Spleen (tissue), 11 donors: ENCODE data around the gene RB1. TPM values are rescaled to one million over a fixed set of nuclear protein-coding genes. Genes with fewer than 3 reads are reported as not detected.
"Not testable (repeated sequence)": the region's sequence is repeated elsewhere in the genome, so short reads cannot be mapped to it uniquely, and the experiment has no call there.

ENCODE experiments used
- DNase-seq: peaks from one replicate; pipeline ENCODE4 v3.0.0-alpha.2; 2020
- H3K27ac ChIP-seq, 8 donors: fragments of 200-600 bp; sonication (generic) in 7 of 8; 1 replicate in 4 of 8; 2 replicates in 4 of 8; pipeline versions ENCODE4 v1.5.0 to v1.8.0; 2016 to 2021; ENCODE audit warnings: inconsistent platforms in 4 of 8, mild to moderate bottlenecking in 4 of 8, moderate library complexity in 1 of 8
- H3K27me3 ChIP-seq, 7 donors: fragments of 200-600 bp; sonication (generic) in 6 of 7; replicated peaks in 1 of 7; 1 replicate in 4 of 7; 2 replicates in 3 of 7; pipeline versions ENCODE4 v1.5.0 to v1.8.0; 2016 to 2021; ENCODE audit warnings: inconsistent platforms in 3 of 7, mild to moderate bottlenecking in 1 of 7
- H3K36me3 ChIP-seq, 6 donors: fragments of 200-600 bp; sonication (generic) in 5 of 6; 1 replicate in 4 of 6; 2 replicates in 2 of 6; pipeline versions ENCODE4 v1.5.0 to v1.8.0; 2016 to 2021; ENCODE audit warnings: inconsistent platforms in 2 of 6
- H3K4me1 ChIP-seq, 6 donors: fragments of 200-600 bp; sonication (generic) in 5 of 6; 1 replicate in 3 of 6; 2 replicates in 3 of 6; pipeline versions ENCODE4 v1.5.0 to v1.8.0; 2016 to 2021; ENCODE audit warnings: inconsistent platforms in 3 of 6
- H3K4me3 ChIP-seq, 8 donors: fragments of 200-600 bp; sonication (generic) in 7 of 8; 1 replicate in 4 of 8; 2 replicates in 4 of 8; pipeline versions ENCODE4 v1.5.0 to v1.8.0; 2016 to 2021; ENCODE audit warnings: inconsistent platforms in 4 of 8, mild to moderate bottlenecking in 4 of 8, moderate library complexity in 2 of 8
- H3K9me3 ChIP-seq, 8 donors: fragments of 200-600 bp; sonication (generic) in 7 of 8; 1 replicate in 4 of 8; 2 replicates in 4 of 8; pipeline versions ENCODE4 v1.5.0 to v1.8.0; 2016 to 2021; ENCODE audit warnings: inconsistent platforms in 4 of 8
- POLR2A ChIP-seq, 3 donors: fragments of 450-650 bp; IDR thresholded peaks; one replicate each; pipeline ENCODE4 v1.5.1; 2017; ENCODE audit warnings: antibody characterized with exemption in 3 of 3, mild to moderate bottlenecking in 1 of 3
- POLR2AphosphoS5 ChIP-seq, 3 donors: sonication (generic); formaldehyde crosslinking; IDR thresholded peaks; one replicate each; pipeline ENCODE4 v1.5.1; 2017; ENCODE audit warnings: antibody characterized with exemption in 3 of 3
- WGBS, 5 donors: extraction: QIAGEN DNeasy Blood & Tissue Kit in 3 of 5; methylation state at CpG; one replicate each; pipeline versions ENCODE4 v1.1.5 to v1.1.7; 2013 to 2018; 5-methylcytosine and 5-hydroxymethylcytosine counted together
- intact Hi-C: fragments of 100-400 bp; cut with DNase I; formaldehyde crosslinking; loops from one replicate; pipeline ENCODE4 v1.15.0; 2023; ENCODE audit warnings: low total_unique reads
- polyA plus RNA-seq, 3 donors: library from polyadenylated mRNA; stranded (reverse); fragments of 200-250 nt; gene quantifications; one replicate each; pipeline ENCODE4 v1.2.1, GENCODE V29; 2013
- total RNA-seq, 7 donors: library from RNA; depleted of rRNA in 3 of 7; stranded (reverse); fragments of >200 nt in 3 of 7; fragmentation: NEBNext Ultra II Directional in 4 of 7; extraction: Animal tissue kit (Norgen Biotek cat#: 25700) in 4 of 7; gene quantifications; one replicate each; pipeline versions ENCODE4 v1.1.0 to v1.2.1, GENCODE V29; 2016 to 2021
- TF ChIP-seq, protein P1 (sequence below), 11 experiments: fragments of 200-600 bp in 7 of 11; fragments of 450-650 bp in 4 of 11; sonication (generic) in 4 of 11; IDR thresholded peaks in 8 of 11; conservative IDR thresholded peaks in 3 of 11; 1 replicate in 7 of 11; 2 replicates in 4 of 11; pipeline versions ENCODE4 v1.4.0 to v1.8.0; 2016 to 2021; ENCODE audit warnings: antibody characterized with exemption in 11 of 11, inconsistent platforms in 4 of 11, mild to moderate bottlenecking in 1 of 11
- donor health status: healthy with polysubstance abuse.
- donor health status: DM: no; HTN: no; CAD: no; lungs with moderate emphysema.
- donor health status: DM: no; HTN: no; CAD: no.
- donor health status: Bipolar disorder and iron deficiency.
- donor health status: healthy.
- donor health status: DM: no; HTN: no; CAD: no.
- donor health status: DM: yes; HTN: yes; CAD: no.

The RB1 gene
- total and polyA plus RNA-seq, 10 donors = 21.3 to 88.0 (median 60.2) TPM

DNA sequence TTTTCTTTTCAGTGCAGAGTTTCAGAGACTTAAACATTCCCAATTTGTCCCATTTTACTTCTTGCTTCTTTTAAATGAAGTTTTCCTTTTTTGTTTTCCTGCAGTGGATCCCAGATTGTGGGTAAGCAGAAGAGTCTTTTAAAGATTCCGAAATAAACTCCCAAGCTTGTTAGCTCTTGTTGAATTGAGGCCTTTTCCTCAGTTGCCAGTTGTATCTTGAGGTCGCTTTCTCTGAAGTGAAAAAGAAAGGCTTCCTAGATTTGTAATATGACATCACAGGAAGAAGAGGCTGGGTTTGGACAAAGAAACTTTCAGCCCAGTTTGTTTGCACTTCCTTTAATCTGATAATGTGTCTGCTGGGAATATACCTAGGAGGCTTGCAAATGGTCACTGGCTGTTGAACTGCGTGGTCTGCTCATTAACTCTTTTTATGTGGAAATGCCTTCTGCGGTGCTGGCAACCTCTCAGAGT lies 109.4 kb downstream of the RB1 start, which contains the start of gene LPAR6:
TSS of gene LPAR6 (minus strand) at position 233 of the 471 bp plus-strand sequence. CDS start 690 bp downstream, outside the sequence.
- DNase-seq = no peak
- peak within 1 kb of the TSS; percentile 67 to 87 (median 84) for H3K27ac ChIP-seq
- no peaks in the 10 kb centered on the region for H3K9me3 ChIP-seq
- H3K4me3 ChIP-seq = peak within 1 kb of the TSS; percentile 40 to 69 (median 46)
- intact Hi-C loops = no loop called here
- 28 to 49% (median 39%) methylated on average over 4 of the region's 4 CpGs for WGBS, 5 donors
- TF ChIP-seq POLR2A (IDR thresholded peaks at IDR 0.05) = peak in 2 of 3 donors; percentile 26 to 90
- TF ChIP-seq, protein P1, sequence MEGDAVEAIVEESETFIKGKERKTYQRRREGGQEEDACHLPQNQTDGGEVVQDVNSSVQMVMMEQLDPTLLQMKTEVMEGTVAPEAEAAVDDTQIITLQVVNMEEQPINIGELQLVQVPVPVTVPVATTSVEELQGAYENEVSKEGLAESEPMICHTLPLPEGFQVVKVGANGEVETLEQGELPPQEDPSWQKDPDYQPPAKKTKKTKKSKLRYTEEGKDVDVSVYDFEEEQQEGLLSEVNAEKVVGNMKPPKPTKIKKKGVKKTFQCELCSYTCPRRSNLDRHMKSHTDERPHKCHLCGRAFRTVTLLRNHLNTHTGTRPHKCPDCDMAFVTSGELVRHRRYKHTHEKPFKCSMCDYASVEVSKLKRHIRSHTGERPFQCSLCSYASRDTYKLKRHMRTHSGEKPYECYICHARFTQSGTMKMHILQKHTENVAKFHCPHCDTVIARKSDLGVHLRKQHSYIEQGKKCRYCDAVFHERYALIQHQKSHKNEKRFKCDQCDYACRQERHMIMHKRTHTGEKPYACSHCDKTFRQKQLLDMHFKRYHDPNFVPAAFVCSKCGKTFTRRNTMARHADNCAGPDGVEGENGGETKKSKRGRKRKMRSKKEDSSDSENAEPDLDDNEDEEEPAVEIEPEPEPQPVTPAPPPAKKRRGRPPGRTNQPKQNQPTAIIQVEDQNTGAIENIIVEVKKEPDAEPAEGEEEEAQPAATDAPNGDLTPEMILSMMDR (IDR thresholded peaks at IDR 0.05 in 8 of 11, conservative IDR thresholded peaks at IDR 0.05 in 3 of 11) = no peak
- peak in 1 of 3 donors; percentile 64 for TF ChIP-seq POLR2AphosphoS5 (IDR thresholded peaks at IDR 0.05)
- peaks cover 0 to 27% (median 7%) of the 10 kb centered on the region in 6 donors for H3K36me3 ChIP-seq
- peaks cover 0 to 56% (median 15%) of the 10 kb centered on the region in 6 donors for H3K4me1 ChIP-seq
- H3K27me3 ChIP-seq = no peaks in the 10 kb centered on the region

GRCh38 chr13:48414501-48414900 lies 111.0 kb downstream of the RB1 start:
- Histone ChIP-seq H3K27ac (peak overlapping the region in 1 of 8 donors; percentile 84), H3K4me3 (peak overlapping the region in 1 of 8 donors; percentile 15), H3K27me3 (no peaks in the 10 kb centered on the region), H3K9me3 (no peaks in the 10 kb centered on the region), H3K36me3 (peaks cover 0 to 27% (median 7%) of the 10 kb centered on the region in 6 donors), H3K4me1 (peaks cover 0 to 41% (median 10%) of the 10 kb centered on the region in 6 donors)
- intact Hi-C loops = no loop called here
- no peak for DNase-seq
- TF ChIP-seq, protein P1 (IDR thresholded peaks at IDR 0.05 in 8 of 11, conservative IDR thresholded peaks at IDR 0.05 in 3 of 11) = no peak
- TF ChIP-seq POLR2AphosphoS5 (IDR thresholded peaks at IDR 0.05) = no peak
- TF ChIP-seq POLR2A (IDR thresholded peaks at IDR 0.05) = no peak

DNA sequence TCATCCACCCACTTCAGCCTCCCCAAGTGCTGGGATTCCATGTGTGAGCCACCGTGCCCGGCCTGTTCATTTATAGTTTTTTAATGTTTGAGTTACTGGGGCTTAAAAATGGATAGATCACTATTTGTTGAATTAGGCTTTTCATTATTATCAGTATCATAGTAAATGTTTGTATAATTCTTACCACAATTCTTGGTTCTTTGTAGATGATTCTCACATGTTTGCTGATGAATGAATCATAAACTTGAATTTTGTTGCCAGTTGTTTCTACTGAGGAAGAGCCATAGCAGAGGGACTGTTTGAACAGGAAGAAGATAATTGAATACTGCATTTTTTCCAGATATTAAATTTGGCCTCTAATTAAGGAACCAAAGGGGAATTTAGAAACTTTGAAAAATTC lies 112.0 kb downstream of the RB1 start:
- Histone ChIP-seq H3K4me3 (peak overlapping the region in 1 of 8 donors; percentile 15), H3K9me3 (peaks cover 0 to 3% (median 0%) of the 10 kb centered on the region in 8 donors), H3K27me3 (no peaks in the 10 kb centered on the region), H3K27ac (peak overlapping the region in 1 of 8 donors; percentile 19), H3K36me3 (peaks cover 0 to 21% (median 7%) of the 10 kb centered on the region in 6 donors), H3K4me1 (peaks cover 0 to 31% (median 10%) of the 10 kb centered on the region in 6 donors)
- no peak for DNase-seq
- no peak for TF ChIP-seq POLR2AphosphoS5 (IDR thresholded peaks at IDR 0.05)
- 85 to 90% (median 89%) methylated on average over 2 of the region's 2 CpGs for WGBS, 5 donors
- intact Hi-C loops = no loop called here

DNA sequence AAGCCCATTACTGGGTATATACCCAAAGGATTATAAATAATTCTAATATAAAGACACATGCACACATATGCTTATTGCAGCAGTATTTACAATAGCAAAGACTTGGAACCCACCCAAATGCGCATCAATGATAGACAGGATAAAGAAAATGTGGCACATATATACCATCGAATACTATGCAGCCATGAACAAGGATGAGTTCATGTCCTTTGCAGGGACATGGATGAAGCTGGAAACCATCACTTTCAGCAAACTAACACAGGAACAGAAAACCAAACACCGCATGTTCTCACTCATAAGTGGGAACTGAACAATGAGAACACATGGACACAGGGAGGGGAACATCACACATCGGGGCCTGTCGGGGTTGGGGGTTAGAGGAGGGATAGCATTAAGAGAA lies 118.5 kb downstream of the RB1 start:
- H3K36me3 ChIP-seq = peaks cover 0 to 11% (median 2%) of the 10 kb centered on the region in 6 donors
- H3K4me1 ChIP-seq, intact Hi-C loops, H3K4me3 ChIP-seq, H3K27me3 ChIP-seq, H3K27ac ChIP-seq, DNase-seq: not testable (repeated sequence)
- H3K9me3 ChIP-seq = peaks cover 0 to 19% (median 9%) of the 10 kb centered on the region in 8 donors
- 95 to 99% (median 99%) methylated on average over 5 of the region's 5 CpGs for WGBS, 5 donors

GRCh38 chr13:48424212-48424611 lies 120.7 kb downstream of the RB1 start:
- Histone ChIP-seq H3K9me3 (peaks cover 0 to 19% (median 9%) of the 10 kb centered on the region in 8 donors), H3K36me3 (peaks cover 0 to 6% (median 0%) of the 10 kb centered on the region in 6 donors), H3K27me3 (no peaks in the 10 kb centered on the region), H3K4me1 (peaks cover 0 to 8% (median 3%) of the 10 kb centered on the region in 6 donors), H3K27ac (no peak overlapping the region), H3K4me3 (no peak overlapping the region)
- intact Hi-C loops = no loop called here
- DNase-seq = no peak
- TF ChIP-seq, protein P1 (IDR thresholded peaks at IDR 0.05 in 8 of 11, conservative IDR thresholded peaks at IDR 0.05 in 3 of 11) = no peak
- no peak for TF ChIP-seq POLR2AphosphoS5 (IDR thresholded peaks at IDR 0.05)
- no peak for TF ChIP-seq POLR2A (IDR thresholded peaks at IDR 0.05)
- WGBS, 5 donors = 97 to 99% (median 99%) methylated on average over 3 of the region's 3 CpGs
